ENCODE data around the gene SECTM1. TPM values are rescaled to one million over a fixed set of nuclear protein-coding genes. Genes with fewer than 3 reads are reported as not detected.

SECTM1 gene
- total RNA-seq, 1 experiment from 2014 or later = 0.50 TPM

GRCh38 chr17:82334622-82335394 lies 1.2 kb upstream of the SECTM1 start:
- DNase-seq (ENCODE audit: low read depth, low spot score) = no peak
- in situ Hi-C loops (cut with HindIII; ENCODE audit: low pct_unique_long_range_greater_than_20kb, low sequenced_read_pairs) = no loop called here

- in situ Hi-C loops (cut with HindIII; ENCODE audit: low pct_unique_long_range_greater_than_20kb, low sequenced_read_pairs) = no loop called here
- no peak for DNase-seq (ENCODE audit: low read depth, low spot score)
Measured at GRCh38 chr17:82334204-82334621, 647 bp upstream of the SECTM1 start.

GRCh38 chr17:82332669-82333278 lies 792 bp downstream of the SECTM1 start:
- no peak for DNase-seq (ENCODE audit: low read depth, low spot score)
- in situ Hi-C loops (cut with HindIII; ENCODE audit: low pct_unique_long_range_greater_than_20kb, low sequenced_read_pairs) = no loop called here

GRCh38 chr17:82331345-82331939 lies 2.1 kb downstream of the SECTM1 start:
- in situ Hi-C loops (cut with HindIII; ENCODE audit: low pct_unique_long_range_greater_than_20kb, low sequenced_read_pairs) = no loop called here

GRCh38 chr17:82330322-82331239 lies 3.0 kb downstream of the SECTM1 start:
- in situ Hi-C loops (cut with HindIII; ENCODE audit: low pct_unique_long_range_greater_than_20kb, low sequenced_read_pairs) = no loop called here
- DNase-seq (ENCODE audit: low read depth, low spot score) = no peak

More at GRCh38 chr17:82331345-82331939, 2.1 kb downstream of the SECTM1 start:
- DNase-seq (ENCODE audit: low read depth, low spot score) = no peak

GRCh38 chr17:82329683-82330321 lies 3.8 kb downstream of the SECTM1 start:
- in situ Hi-C loops (cut with HindIII; ENCODE audit: low pct_unique_long_range_greater_than_20kb, low sequenced_read_pairs) = no loop called here

GRCh38 chr17:82328994-82329507 lies 4.5 kb downstream of the SECTM1 start:
- in situ Hi-C loops (cut with HindIII; ENCODE audit: low pct_unique_long_range_greater_than_20kb, low sequenced_read_pairs) = no loop called here
- DNase-seq (ENCODE audit: low read depth, low spot score) = no peak

More at GRCh38 chr17:82329683-82330321, 3.8 kb downstream of the SECTM1 start:
- DNase-seq (ENCODE audit: low read depth, low spot score) = no peak

- no peak for DNase-seq (ENCODE audit: low read depth, low spot score)
Measured at GRCh38 chr17:82328141-82328993, 5.2 kb downstream of the SECTM1 start.

GRCh38 chr17:82327757-82328140 lies 5.8 kb downstream of the SECTM1 start:
- in situ Hi-C loops (cut with HindIII; ENCODE audit: low pct_unique_long_range_greater_than_20kb, low sequenced_read_pairs) = no loop called here
- no peak for DNase-seq (ENCODE audit: low read depth, low spot score)

More at GRCh38 chr17:82328141-82328993, 5.2 kb downstream of the SECTM1 start:
- in situ Hi-C loops (cut with HindIII; ENCODE audit: low pct_unique_long_range_greater_than_20kb, low sequenced_read_pairs) = no loop called here

GRCh38 chr17:82327289-82327688 lies 6.3 kb downstream of the SECTM1 start:
- no peak for DNase-seq (ENCODE audit: low read depth, low spot score)
- in situ Hi-C loops (cut with HindIII; ENCODE audit: low pct_unique_long_range_greater_than_20kb, low sequenced_read_pairs) = no loop called here

GRCh38 chr17:82325286-82326180 lies 8.0 kb downstream of the SECTM1 start:
- no peak for DNase-seq (ENCODE audit: low read depth, low spot score)
- in situ Hi-C loops (cut with HindIII; ENCODE audit: low pct_unique_long_range_greater_than_20kb, low sequenced_read_pairs) = no loop called here

GRCh38 chr17:82324566-82325285 lies 8.8 kb downstream of the SECTM1 start:
- no peak for DNase-seq (ENCODE audit: low read depth, low spot score)
- in situ Hi-C loops (cut with HindIII; ENCODE audit: low pct_unique_long_range_greater_than_20kb, low sequenced_read_pairs) = no loop called here

- no peak for DNase-seq (ENCODE audit: low read depth, low spot score)
- in situ Hi-C loops (cut with HindIII; ENCODE audit: low pct_unique_long_range_greater_than_20kb, low sequenced_read_pairs) = no loop called here
Measured at GRCh38 chr17:82323514-82324234, 9.9 kb downstream of the SECTM1 start.
